ENCODE measurements around the gene USP50.

USP50 gene

DNA sequence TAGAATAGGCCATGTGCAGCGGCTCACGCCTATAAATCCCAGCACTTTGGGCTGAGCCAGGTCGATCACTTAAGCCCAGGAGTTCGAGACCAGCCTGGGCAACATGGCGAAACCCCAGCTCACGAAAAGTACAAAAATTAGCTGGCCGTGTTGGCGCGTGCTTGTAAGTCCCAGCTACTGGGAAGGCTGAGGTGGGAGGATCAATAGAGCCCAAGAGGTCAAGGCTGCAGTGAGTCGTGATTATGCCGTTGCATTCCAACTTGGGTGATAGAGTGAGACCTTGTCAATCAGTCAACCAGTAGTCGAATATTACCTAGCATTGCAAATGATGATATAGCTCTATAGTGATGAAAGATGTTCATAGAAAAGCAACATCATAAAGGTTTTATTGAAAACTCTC lies 70.3 kb downstream of the USP50 start:
- H3K27ac Mint-ChIP-seq = no peak overlapping the region
- peaks cover 59% of the 10 kb centered on the region for H3K36me3 Mint-ChIP-seq
- peaks cover 18% of the 10 kb centered on the region for H3K4me1 Mint-ChIP-seq
- no peaks in the 10 kb centered on the region for H3K9me3 Mint-ChIP-seq
- ATAC-seq = no peak
- no peak overlapping the region for H3K4me3 Mint-ChIP-seq
- H3K27me3 Mint-ChIP-seq = no peaks in the 10 kb centered on the region

DNA sequence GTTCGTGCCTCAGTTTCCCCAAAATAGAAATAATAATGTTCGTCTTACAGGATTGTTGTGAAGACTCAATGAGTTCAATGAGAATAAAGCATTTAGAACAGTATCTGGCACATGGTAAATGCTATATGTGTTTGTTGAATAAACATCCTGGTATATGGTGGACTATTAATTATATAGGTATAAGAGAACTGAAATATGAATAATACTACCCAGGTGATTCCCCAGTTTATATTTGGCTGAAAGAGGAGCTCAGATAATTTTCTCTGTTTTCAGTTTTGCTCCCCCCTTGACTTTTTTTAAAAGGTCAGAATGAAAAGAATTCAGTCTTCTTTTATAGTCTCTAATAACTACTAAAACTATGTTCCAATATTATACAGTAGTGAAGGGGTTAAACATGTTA lies 75.4 kb downstream of the USP50 start:
- Mint-ChIP-seq H3K27me3 (no peaks in the 10 kb centered on the region), H3K9me3 (no peaks in the 10 kb centered on the region), H3K4me3 (no peak overlapping the region), H3K27ac (peak overlapping the region; percentile 46), H3K36me3 (peaks cover 51% of the 10 kb centered on the region), H3K4me1 (peaks cover 17% of the 10 kb centered on the region)
- ATAC-seq = no peak

DNA sequence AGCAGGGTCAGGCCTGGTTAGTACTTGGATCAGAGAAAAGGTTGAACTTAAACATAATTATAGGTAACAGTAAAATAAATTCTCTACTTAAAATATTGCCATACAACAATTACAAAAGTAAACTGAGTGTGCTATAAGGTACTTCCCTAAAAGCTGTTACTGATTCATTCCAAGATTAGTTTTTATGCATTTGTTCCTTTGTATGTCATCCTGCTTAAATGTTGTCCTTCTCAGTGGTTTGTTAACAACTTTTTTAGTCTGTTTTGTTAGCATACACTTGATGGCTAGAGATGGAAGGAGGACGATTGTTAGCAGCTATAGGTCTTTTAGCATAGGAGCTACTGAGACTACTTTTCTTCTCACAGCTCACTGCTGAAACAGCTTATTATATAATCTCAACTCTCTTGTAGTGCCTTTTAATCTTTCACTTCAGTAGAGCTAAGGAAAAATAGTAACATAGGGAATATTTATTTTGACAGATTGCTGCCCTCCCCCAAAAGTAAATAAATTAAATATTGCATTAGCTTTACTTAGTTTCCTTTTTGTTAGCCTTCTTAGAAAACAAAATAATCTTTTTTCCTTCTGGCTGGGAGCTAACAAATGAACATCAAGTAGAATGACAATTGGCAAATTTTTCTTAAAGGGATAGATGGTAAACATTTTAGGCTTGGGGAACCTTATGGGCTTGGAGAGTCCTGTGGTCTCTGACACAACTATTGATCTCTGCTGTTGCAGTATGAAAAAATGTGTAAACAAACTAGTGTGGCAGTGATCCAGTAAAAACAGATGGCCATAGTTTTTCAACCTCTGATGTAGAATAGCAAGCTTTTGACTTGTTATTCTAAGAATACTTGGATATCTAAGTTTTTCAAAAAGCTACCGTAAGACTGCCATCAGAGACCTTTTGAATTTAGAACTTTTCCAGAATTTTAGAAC lies 82.8 kb downstream of the USP50 start:
- Mint-ChIP-seq H3K4me3 (no peak overlapping the region), H3K27me3 (no peaks in the 10 kb centered on the region), H3K36me3 (peaks cover 44% of the 10 kb centered on the region), H3K4me1 (peaks cover 28% of the 10 kb centered on the region), H3K9me3 (no peaks in the 10 kb centered on the region), H3K27ac (peak overlapping the region; percentile 78)
- ATAC-seq = peak; percentile 76

DNA sequence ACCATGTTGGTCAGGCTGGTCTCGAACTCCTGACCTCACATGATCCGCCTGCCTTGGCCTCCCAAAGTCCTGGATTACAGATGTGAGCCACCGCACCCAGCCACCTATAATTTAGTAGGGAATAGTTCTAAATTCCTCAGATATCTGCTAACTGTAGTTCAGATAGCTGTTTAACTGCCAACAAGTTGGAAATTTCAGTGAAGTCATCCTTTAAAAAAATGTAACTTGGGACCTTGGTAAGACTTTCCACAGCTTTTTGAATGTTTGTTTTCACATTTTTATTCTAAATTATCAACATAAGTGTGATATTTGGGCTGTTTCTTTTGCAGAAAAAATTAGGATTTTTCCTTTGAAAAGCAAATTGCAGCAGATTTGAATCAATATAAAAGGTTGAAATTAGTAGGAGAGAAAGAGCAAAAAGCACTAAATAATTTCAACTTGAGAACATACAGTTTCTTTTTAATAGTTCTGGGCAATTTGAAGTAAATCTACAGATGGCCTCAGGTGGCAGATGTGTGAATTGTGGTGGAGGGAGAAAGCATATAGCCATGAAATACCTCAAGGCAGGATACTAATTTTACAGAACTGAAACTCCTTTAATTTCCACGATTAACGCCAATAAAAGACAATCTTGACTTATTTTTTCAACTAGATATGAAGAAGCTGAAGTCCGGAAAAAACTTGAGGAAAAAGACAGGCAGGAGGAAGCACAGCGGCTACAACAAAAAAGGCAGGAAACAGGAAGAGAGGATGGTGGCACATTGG lies 87.9 kb downstream of the USP50 start:
- Mint-ChIP-seq H3K27ac (peak overlapping the region; percentile 32), H3K36me3 (peaks cover 56% of the 10 kb centered on the region), H3K9me3 (no peaks in the 10 kb centered on the region), H3K4me1 (peaks cover 47% of the 10 kb centered on the region), H3K4me3 (no peak overlapping the region), H3K27me3 (no peaks in the 10 kb centered on the region)
- no peak for ATAC-seq

DNA sequence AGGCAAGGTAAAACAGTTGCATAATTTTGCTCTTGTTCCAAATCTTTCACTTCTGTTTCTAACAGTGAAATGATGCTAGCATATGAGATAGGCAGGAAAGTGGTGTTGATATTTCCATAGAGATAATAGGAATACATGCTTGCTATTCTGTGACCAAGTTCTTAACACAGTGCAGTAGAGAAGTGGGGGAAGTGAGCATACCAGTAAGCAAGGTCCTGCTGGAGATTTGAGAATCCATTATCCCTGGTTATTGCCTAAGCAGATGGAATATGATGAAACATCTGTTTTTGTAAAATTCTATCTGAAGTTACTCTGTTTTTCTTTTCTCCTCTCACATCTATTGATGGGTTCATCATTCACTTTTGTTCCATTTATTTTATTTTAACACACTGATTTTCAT lies 93.5 kb downstream of the USP50 start:
- no peak overlapping the region for H3K4me3 Mint-ChIP-seq
- no peak overlapping the region for H3K27ac Mint-ChIP-seq
- H3K4me1 Mint-ChIP-seq = peaks cover 24% of the 10 kb centered on the region
- no peak for ATAC-seq
- no peaks in the 10 kb centered on the region for H3K9me3 Mint-ChIP-seq
- peaks cover 47% of the 10 kb centered on the region for H3K36me3 Mint-ChIP-seq
- H3K27me3 Mint-ChIP-seq = no peaks in the 10 kb centered on the region
